SJSA1 (cell line): Measurements from ENCODE around the gene DNASE2B. TPM values are rescaled to one million over a fixed set of nuclear protein-coding genes. Genes with fewer than 3 reads are reported as not detected.

Experiments
- DNase-seq, 2 experiments: peaks; one replicate each; pipeline ENCODE4 v3.0.0-alpha.2; 2015 to 2020; ENCODE audit warnings: low spot score in 2 of 2, low read depth in 1 of 2
- H3K27ac ChIP-seq: fragments of 250-450 bp; sonication (Bioruptor Pico); 2 replicates; pipeline ENCODE4 v1.5.1; 2020; ENCODE audit warnings: mild to moderate bottlenecking, moderate library complexity
- H3K27me3 ChIP-seq: fragments of 250-450 bp; sonication (Bioruptor Pico); replicated peaks from 2 replicates; pipeline ENCODE4 v1.5.1; 2020; ENCODE audit warnings: mild to moderate bottlenecking, moderate library complexity
- H3K36me3 ChIP-seq: fragments of 250-450 bp; sonication (Bioruptor Pico); 2 replicates; pipeline ENCODE4 v1.5.1; 2020; ENCODE audit warnings: mild to moderate bottlenecking
- H3K4me1 ChIP-seq: fragments of 250-450 bp; sonication (Bioruptor Pico); replicated peaks from 2 replicates; pipeline ENCODE4 v1.6.1; 2021; ENCODE audit warnings: mild to moderate bottlenecking
- H3K4me3 ChIP-seq: fragments of 250-450 bp; sonication (Bioruptor Pico); 2 replicates; pipeline ENCODE4 v1.5.1; 2020; ENCODE audit warnings: mild to moderate bottlenecking
- H3K9me3 ChIP-seq: fragments of 250-450 bp; sonication (Bioruptor Pico); replicated peaks from 2 replicates; pipeline ENCODE4 v1.5.1; 2020; ENCODE audit warnings: mild to moderate bottlenecking
- total RNA-seq: library from RNA; depleted of rRNA; stranded (reverse); fragments of >200 nt; shearing (Covaris generic); gene quantifications from 2 replicates; pipeline ENCODE4 v1.2.3, GENCODE V29; 2014; rRNA removed

Gene DNASE2B, protein sequence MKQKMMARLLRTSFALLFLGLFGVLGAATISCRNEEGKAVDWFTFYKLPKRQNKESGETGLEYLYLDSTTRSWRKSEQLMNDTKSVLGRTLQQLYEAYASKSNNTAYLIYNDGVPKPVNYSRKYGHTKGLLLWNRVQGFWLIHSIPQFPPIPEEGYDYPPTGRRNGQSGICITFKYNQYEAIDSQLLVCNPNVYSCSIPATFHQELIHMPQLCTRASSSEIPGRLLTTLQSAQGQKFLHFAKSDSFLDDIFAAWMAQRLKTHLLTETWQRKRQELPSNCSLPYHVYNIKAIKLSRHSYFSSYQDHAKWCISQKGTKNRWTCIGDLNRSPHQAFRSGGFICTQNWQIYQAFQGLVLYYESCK
- not detected in 2 replicates for total RNA-seq

DNA sequence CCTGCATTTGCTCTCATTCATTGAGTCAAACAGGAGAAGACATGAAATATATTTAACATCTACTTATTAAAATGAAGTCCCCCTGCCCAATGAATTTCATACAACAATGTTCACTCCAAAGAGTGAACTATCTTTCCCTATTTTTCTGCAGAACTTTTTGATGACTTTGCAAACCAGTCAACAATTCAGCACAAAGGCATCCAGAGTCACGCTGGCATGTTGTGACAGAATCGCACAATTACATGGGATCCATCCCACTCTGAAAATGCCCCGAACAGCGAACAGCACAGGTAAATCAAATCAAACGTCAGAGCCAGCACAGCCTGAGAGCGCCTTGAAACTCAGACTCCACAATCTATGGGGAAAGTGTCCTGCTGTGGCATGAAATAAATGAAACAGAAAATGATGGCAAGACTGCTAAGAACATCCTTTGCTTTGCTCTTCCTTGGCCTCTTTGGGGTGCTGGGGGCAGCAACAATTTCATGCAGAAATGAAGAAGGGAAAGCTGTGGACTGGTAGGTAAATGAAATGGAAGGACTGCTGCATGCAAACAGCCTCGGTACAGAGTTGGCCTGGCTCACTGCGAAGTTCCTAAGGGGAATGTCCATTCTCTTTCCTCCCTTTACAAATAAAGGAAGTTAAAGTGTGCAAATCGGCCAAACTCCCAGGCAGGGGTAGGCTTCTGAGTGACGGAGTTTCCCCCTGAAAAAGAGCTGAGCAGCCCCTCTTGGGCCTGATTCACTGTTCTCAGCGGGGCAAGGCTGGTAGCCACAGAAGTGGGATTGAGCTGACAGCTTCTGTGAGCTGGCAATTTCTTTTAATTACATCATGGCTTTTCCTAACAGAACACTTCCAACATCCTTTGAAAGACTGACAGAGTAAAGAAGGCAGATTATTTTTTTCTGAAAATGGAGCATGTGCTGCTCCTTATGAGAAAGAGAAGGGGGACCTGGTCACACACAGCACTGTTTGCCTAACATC is at the start of gene DNASE2B:
Gene DNASE2B (plus strand): TSS at position 310 of the 981 bp plus-strand sequence. CDS start 81 bp downstream, at position 391.
- H3K36me3 ChIP-seq = no peaks in the 10 kb centered on the region
- no peak within 1 kb of the TSS for H3K4me3 ChIP-seq
- no peaks in the 10 kb centered on the region for H3K9me3 ChIP-seq
- DNase-seq = no peak
- H3K4me1 ChIP-seq = no peaks in the 10 kb centered on the region
- no peaks in the 10 kb centered on the region for H3K27me3 ChIP-seq
- H3K27ac ChIP-seq = no peak within 1 kb of the TSS

DNA sequence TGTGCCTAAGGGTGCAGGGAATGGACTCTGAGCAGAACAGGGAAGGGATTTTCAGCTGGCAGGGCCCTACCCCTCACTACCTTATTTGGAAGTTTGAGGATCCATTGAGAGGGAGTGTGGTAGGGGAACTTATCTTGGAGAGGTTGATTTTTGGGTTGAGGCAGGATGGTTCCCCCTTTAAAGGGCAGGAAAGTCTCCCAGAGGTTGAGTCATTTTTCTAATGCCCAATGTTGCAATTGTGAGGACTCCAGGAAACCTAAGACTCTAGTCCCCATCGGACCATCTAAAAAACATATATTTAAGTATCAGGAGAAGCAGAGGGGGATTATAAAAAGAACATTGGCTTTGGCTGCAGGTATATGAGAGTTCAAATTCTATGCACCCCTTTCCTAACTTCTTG is 49.5 kb upstream of the DNASE2B start:
- Histone ChIP-seq H3K4me1 (no peaks in the 10 kb centered on the region; the same call in 1 of the 2 replicates), H3K4me3 (no peak overlapping the region), H3K9me3 (no peaks in the 10 kb centered on the region), H3K36me3 (no peaks in the 10 kb centered on the region), H3K27ac (no peak overlapping the region), H3K27me3 (no peaks in the 10 kb centered on the region)
- DNase-seq = no peak

DNA sequence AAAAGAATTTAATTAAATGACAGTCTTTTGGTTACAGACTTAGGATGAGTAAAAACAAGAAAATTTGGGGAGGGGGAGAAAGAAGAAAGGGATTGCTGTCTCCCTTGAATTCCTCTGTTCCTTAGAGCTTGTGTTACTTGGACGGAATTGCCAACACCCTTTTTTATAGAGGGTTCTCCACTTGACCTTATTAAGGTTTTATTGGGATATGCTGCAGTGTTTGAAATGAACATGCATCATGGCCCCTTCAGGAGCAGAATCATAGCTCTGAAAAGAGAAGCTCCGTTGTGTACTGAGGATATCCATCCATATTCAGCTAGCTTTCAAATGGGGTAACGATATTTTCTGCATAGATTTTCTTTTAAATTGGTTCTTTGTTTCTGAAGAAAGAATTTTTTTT is 48.2 kb upstream of the DNASE2B start:
- Histone ChIP-seq H3K9me3 (no peaks in the 10 kb centered on the region), H3K27ac (no peak overlapping the region), H3K27me3 (no peaks in the 10 kb centered on the region), H3K36me3 (no peaks in the 10 kb centered on the region), H3K4me3 (no peak overlapping the region), H3K4me1 (no peaks in the 10 kb centered on the region; the same call in 1 of the 2 replicates)
- DNase-seq = no peak

DNA sequence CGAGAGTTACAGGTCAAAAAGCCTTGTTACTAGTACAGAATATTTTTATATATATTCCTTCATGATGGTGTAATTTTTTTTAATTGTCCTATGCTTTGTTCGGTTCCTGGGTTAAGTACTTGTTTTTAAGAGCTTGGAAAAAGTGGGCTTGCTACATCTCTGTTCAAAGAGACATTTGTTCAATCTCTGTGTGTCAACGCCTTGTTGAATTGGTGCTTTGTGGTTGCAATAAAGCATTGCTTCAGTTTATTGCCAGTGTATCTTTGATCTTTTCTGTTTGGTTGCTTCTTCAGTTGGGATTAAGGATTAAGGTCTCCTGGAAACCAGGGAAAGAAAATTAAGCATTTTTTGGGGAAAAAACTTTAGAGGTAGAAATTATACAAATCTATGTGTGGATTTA is 47.7 kb upstream of the DNASE2B start:
- no peaks in the 10 kb centered on the region for H3K27me3 ChIP-seq
- no peak for DNase-seq
- H3K4me3 ChIP-seq = no peak overlapping the region
- H3K4me1 ChIP-seq = no peaks in the 10 kb centered on the region; the same call in 1 of the 2 replicates
- H3K27ac ChIP-seq = no peak overlapping the region
- no peaks in the 10 kb centered on the region for H3K36me3 ChIP-seq
- H3K9me3 ChIP-seq = no peaks in the 10 kb centered on the region

DNA sequence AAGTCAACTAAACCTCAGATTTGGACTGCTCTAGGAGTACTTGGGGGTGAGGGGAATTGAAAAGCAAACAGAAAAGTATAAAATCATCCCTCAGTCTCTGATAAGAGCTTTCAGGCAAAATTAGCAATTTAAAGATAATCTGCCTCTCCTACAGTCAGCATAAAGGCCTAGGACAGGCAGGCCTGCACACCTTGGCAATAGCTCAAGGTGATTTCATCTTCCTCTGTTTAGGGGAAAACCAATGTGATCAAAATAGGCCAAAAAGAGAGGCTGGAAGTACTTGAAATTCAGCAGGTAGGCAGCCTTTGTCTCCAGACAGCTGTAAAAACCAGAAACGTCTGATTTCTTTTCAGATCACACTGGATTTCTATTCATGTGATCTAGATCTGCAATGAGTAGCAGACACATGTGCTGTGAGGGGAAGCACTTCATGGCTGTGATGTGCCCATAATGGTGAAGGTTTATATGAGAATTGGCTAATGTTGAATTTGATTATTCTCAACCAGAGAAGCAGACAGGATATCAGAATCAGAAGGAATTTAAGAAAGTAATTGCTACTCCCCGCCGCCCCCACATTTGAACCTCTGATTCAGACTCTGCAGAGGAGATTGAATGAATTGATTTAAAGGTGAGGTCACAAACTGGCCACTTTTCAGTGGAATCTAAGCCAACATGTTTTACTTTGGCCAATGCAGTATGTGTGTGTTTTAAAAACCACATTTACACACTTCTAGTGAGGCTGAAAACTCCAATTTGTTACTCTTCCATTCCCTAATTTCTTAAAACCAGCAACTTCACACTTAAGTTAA is 45.8 kb upstream of the DNASE2B start:
- Histone ChIP-seq H3K4me1 (no peaks in the 10 kb centered on the region; the same call in 1 of the 2 replicates), H3K36me3 (no peaks in the 10 kb centered on the region), H3K4me3 (no peak overlapping the region), H3K27me3 (no peaks in the 10 kb centered on the region), H3K9me3 (no peaks in the 10 kb centered on the region), H3K27ac (no peak overlapping the region)
- DNase-seq = no peak

DNA sequence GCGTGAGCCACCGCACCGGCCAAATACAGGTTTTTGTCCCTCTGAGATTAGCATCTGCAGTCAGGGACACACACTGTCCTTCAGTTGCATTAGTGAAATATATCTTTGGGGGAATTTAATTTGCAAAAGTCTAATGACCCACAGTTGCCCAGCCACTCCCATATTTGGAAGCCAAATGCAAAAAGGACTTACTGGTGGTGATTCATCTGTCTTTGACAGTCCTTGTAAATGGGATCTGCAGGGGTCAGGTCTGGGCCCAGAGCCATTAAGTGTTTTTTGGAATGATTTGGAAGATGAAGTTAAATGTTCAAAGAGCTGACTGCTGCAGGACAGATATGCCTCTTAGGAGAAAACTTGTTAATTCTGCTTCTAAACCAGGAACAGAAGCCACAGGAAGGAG is 44.6 kb upstream of the DNASE2B start:
- no peaks in the 10 kb centered on the region for H3K9me3 ChIP-seq
- no peak overlapping the region for H3K27ac ChIP-seq
- H3K4me3 ChIP-seq = no peak overlapping the region
- H3K36me3 ChIP-seq = no peaks in the 10 kb centered on the region
- no peaks in the 10 kb centered on the region for H3K4me1 ChIP-seq
- DNase-seq = no peak
- no peaks in the 10 kb centered on the region for H3K27me3 ChIP-seq

DNA sequence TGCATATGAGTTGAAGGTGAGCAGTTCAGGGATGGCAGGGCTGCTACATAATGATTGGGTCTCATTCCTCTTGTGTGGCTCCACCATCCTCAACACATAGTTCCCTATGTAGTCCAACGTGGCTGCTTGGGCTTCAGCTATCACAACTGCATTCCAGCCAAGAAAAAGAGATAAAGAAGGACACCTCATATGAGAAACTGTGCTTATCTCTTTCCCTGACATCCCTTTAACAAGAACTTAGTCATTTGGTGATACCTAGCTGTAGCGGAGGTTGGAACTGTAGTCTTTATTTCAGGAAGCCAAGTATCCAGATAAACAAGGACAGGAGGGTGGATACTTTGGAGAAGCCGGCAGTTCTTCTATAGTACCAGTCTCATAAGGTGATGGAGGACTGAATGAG is 42.7 kb upstream of the DNASE2B start:
- Histone ChIP-seq H3K36me3 (no peaks in the 10 kb centered on the region), H3K4me3 (no peak overlapping the region), H3K27me3 (no peaks in the 10 kb centered on the region), H3K4me1 (no peaks in the 10 kb centered on the region), H3K27ac (no peak overlapping the region), H3K9me3 (no peaks in the 10 kb centered on the region)
- DNase-seq = no peak

DNA sequence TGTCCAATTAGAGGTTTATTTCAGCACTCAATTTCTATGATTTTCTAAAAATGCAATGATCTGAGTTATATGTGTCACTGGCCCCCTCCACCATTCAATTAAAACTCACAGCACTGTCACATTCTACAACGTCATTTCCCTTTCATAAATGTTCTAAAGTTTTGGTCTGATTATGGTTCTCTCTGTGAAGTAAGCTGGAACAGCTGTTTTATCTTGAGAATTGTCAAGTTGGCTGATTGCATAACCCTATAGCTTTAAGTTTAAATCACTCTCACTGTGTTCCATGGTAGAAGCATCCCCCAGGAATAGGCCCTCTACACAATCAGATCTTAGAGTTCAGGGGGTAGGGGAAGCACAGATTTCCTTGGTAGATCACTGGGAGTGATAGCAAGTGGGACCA is 41.4 kb upstream of the DNASE2B start:
- no peaks in the 10 kb centered on the region for H3K4me1 ChIP-seq
- no peaks in the 10 kb centered on the region for H3K36me3 ChIP-seq
- no peak overlapping the region for H3K4me3 ChIP-seq
- DNase-seq = no peak
- no peaks in the 10 kb centered on the region for H3K27me3 ChIP-seq
- no peaks in the 10 kb centered on the region for H3K9me3 ChIP-seq
- H3K27ac ChIP-seq = no peak overlapping the region

DNA sequence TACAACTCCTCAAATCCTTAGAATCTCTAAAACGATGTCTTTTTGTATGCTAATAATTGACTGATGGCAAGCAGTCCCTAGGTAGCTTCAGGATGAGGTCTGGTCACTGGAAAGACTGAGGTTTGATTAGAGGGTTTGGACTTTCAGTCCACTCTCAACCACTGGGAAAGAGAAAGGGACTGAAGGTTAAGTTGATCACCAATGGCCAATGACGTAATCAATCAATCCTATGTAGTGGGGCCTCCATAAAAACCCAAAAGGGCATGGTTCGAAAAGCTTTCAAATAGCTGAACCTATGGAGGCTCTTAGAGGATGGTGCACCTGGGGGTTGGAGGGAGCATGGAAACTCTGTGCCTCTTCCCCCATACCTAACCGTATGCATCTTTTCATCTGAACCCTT is 39.6 kb upstream of the DNASE2B start:
- DNase-seq = no peak
- Histone ChIP-seq H3K36me3 (no peaks in the 10 kb centered on the region), H3K4me3 (no peak overlapping the region), H3K9me3 (no peaks in the 10 kb centered on the region), H3K27ac (no peak overlapping the region), H3K4me1 (no peaks in the 10 kb centered on the region; the same call in 1 of the 2 replicates), H3K27me3 (no peaks in the 10 kb centered on the region)

DNA sequence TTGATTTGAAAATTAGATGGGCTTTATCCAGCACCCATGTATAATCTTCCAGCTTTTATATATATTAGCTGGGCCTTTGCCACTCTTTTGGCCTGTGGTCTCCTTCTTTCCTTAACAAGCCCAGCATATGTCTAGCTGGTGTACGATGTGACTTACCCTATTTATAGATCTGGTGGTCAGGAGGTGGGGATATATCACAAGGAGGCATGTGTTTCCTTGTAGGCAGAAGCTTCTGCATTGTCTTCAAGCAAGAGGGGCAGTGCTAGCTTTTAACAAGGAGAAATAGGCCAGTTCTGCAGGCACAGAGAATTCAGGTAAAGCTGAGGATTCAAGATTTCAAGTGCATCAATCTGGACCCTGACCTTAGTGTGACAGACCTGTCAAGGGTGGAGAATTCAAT is 38.0 kb upstream of the DNASE2B start:
- Histone ChIP-seq H3K36me3 (no peaks in the 10 kb centered on the region), H3K27ac (no peak overlapping the region), H3K4me1 (peaks cover 6% of the 10 kb centered on the region), H3K27me3 (no peaks in the 10 kb centered on the region), H3K4me3 (no peak overlapping the region), H3K9me3 (no peaks in the 10 kb centered on the region)
- DNase-seq = no peak

DNA sequence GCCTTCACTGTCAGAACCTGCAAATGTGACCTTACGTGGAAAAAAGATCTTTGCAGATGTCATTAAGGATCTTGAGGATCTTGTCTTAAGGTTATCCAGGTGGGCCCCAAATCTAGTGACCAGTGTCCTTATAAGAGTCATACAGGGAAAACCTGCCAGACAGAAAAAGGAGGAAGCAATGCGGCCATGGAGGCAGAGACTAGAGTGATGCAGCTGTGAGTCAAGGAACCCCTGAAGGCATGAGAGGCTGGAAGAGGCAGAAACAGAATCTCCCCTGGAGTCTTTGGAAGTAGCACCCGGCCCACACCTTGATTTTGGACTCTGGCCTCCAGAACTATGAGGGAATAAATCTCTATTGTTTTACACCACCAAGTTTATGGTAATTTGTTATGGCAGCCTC is 36.5 kb upstream of the DNASE2B start:
- no peak for DNase-seq
- Histone ChIP-seq H3K9me3 (no peaks in the 10 kb centered on the region), H3K4me3 (no peak overlapping the region), H3K27ac (no peak overlapping the region), H3K27me3 (no peaks in the 10 kb centered on the region), H3K36me3 (no peaks in the 10 kb centered on the region), H3K4me1 (peaks cover 18% of the 10 kb centered on the region)

DNA sequence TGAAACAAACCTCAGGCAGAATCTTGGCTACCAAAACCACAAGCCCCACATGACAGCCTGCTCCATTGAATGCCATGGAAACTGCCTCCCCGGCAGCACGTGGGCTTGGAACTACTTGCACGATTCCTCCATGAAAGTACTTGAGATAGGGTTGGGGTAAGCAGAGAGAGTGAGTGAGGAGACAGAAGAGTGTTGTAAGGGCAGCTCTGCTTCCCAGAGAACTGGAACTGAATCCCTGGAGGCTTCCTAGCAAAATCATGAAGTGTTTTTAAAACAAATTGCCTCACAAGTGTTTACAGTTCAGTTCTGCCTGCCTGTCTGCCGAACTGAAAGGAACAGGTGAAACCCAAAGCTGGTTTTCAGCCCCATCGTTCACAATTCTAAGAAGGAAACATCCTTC is 35.3 kb upstream of the DNASE2B start:
- H3K9me3 ChIP-seq = no peaks in the 10 kb centered on the region
- H3K27me3 ChIP-seq = no peaks in the 10 kb centered on the region
- DNase-seq = no peak
- no peaks in the 10 kb centered on the region for H3K36me3 ChIP-seq
- H3K27ac ChIP-seq = no peak overlapping the region
- no peak overlapping the region for H3K4me3 ChIP-seq
- peaks cover 18% of the 10 kb centered on the region for H3K4me1 ChIP-seq

DNA sequence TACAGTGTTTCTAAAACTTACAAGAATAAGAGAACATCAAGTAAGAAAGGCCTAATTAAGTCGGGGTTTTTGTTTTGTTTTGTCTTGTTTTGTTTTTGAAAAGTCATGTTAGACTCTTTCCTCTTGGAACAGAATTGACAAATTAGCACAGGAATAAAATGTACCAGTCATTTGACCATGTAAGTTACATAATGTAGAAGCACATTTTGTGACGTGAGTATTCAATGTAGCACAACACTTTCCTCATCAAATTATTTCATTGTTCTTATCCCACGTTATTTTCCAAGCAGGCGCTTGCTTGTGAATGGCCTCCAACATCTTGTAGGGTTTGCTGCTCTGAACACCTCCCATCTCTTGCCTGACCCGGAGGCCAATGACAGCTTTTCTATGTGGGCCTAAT is 34.7 kb upstream of the DNASE2B start:
- H3K9me3 ChIP-seq = no peaks in the 10 kb centered on the region
- no peaks in the 10 kb centered on the region for H3K36me3 ChIP-seq

More for the DNA sequence above, 34.7 kb upstream of the DNASE2B start:
- Histone ChIP-seq H3K4me1 (peaks cover 18% of the 10 kb centered on the region), H3K27me3 (no peaks in the 10 kb centered on the region), H3K4me3 (no peak overlapping the region), H3K27ac (no peak overlapping the region)
- no peak for DNase-seq
